Measurements from ENCODE around the gene ATP6V0A4.

GRCh38 chr7:138697535-138698182 lies 100.3 kb downstream of the ATP6V0A4 start:
- no peak for TF ChIP-seq REST (IDR thresholded peaks at IDR 0.05; ENCODE audit: insufficient replicate concordance, low read depth)
- TF ChIP-seq CTCF (IDR thresholded peaks at IDR 0.05; ENCODE audit: insufficient read depth, low read length): no peak
- TF ChIP-seq POLR2AphosphoS5 (IDR thresholded peaks at IDR 0.05; ENCODE audit: low read depth): no peak
